ENCODE measurements around the gene SCT.

Gene SCT

GRCh38 chr11:584287-584686 lies 42.7 kb downstream of the SCT start:
- no peak for DNase-seq (ENCODE audit: low spot score)

- no peak for DNase-seq (ENCODE audit: low spot score)
These were observed 45.2 kb downstream of the SCT start for GRCh38 chr11:581752-582151.

GRCh38 chr11:581342-581741 lies 45.6 kb downstream of the SCT start:
- DNase-seq (ENCODE audit: low spot score): no peak

GRCh38 chr11:579830-580601 lies 47.0 kb downstream of the SCT start:
- no peak for DNase-seq (ENCODE audit: low spot score)

GRCh38 chr11:578276-579035 lies 48.5 kb downstream of the SCT start:
- no peak for DNase-seq (ENCODE audit: low spot score)

- DNase-seq (ENCODE audit: low spot score): no peak
These were observed 49.4 kb downstream of the SCT start for GRCh38 chr11:577611-577894.

GRCh38 chr11:576811-577610 lies 50.0 kb downstream of the SCT start:
- DNase-seq (ENCODE audit: low spot score): no peak
